Activated CD4-positive, alpha-beta T cell treated with anti-CD3 and anti-CD28 coated beads, Interleukin-2, amount 10 ng/mL, durations not matched to agents 24 days and 14 days (primary cell): ENCODE data around the gene HPS6. TPM values are rescaled to one million over a fixed set of nuclear protein-coding genes. Genes with fewer than 3 reads are reported as not detected.

ENCODE experiments used
- DNase-seq: peaks from one replicate; pipeline ENCODE4 v3.0.0; 2022
- H3K27ac Mint-ChIP-seq: one replicate; pipeline ENCODE4 v1.8.0; 2022; ENCODE audit warnings: mild to moderate bottlenecking, mixed read lengths
- H3K27me3 Mint-ChIP-seq: one replicate; pipeline ENCODE4 v1.8.0; 2022; ENCODE audit warnings: mixed read lengths
- H3K36me3 Mint-ChIP-seq: one replicate; pipeline ENCODE4 v1.8.0; 2022; ENCODE audit warnings: low read depth, mild to moderate bottlenecking, mixed read lengths
- H3K4me1 Mint-ChIP-seq: one replicate; pipeline ENCODE4 v1.8.0; 2021; ENCODE audit warnings: mixed read lengths
- H3K4me3 Mint-ChIP-seq: one replicate; pipeline ENCODE4 v1.8.0; 2022; ENCODE audit warnings: mild to moderate bottlenecking, moderate library complexity, mixed read lengths
- H3K9me3 Mint-ChIP-seq: one replicate; pipeline ENCODE4 v1.8.0; 2021; ENCODE audit warnings: mixed read lengths
- intact Hi-C: fragments of 100-400 bp; cut with micrococcal nuclease; formaldehyde crosslinking; loops from one replicate; pipeline ENCODE4 v1.15.1; 2023
- total RNA-seq: library from RNA; stranded (reverse); gene quantifications from 2 replicates; pipeline ENCODE4 v1.2.3, GENCODE V29; 2022

Gene HPS6
- total RNA-seq, 1 donor from 2014 or later: 25.8 TPM

DNA sequence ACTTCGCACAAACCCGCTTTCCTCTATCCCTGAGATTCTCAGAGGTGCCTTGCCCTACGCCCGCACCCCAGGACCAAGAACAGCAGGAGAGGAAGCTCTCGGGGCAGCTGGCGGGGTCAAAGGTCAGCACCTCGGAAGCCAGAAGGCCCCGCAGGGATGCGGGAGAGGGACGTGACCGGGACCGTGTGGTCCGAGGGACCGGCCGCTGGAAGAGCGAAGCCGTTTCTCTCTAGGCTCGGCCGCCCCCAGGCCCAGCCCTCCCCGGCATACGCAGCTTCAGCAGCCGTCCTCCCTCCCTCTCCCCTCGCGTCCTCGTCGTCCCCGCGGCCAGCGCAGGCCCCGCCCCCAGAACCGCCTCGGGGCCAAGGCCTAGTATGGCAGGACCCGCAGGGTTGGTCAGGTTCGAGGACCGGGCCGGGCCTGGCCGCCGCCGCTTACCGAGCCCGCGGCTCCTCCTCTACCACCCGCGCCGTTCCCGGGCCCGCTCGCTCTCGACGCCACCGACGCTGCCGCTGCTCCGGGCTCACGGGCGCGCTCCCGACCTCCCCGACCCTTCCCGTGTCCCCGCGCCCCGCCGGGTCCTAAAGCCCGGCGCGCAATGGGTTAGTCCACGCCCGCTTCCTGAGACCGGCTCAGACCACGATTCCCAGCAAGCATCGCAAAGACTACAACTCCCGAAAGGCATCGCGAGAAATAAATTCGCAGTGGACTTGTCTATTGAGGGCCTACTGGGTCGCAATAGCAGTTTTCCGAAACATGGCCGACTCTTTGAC lies 9.3 kb upstream of the HPS6 start, which contains the start of gene ARMH3:
ARMH3 (minus strand) TSS at position 527 of the 773 bp plus-strand sequence. CDS start 16,059 bp downstream, outside the sequence.
- intact Hi-C loops: loop anchor here (1.0 to 10.0 kb wide), 7 partner anchors 9 to 1639 kb away; partner anchors contain the start of genes ACTR1A, BTRC, HPS6 and OGA
- H3K36me3 Mint-ChIP-seq: peaks cover 5% of the 10 kb centered on the region
- H3K27ac Mint-ChIP-seq: peak within 1 kb of the TSS; percentile 95
- H3K9me3 Mint-ChIP-seq: no peaks in the 10 kb centered on the region
- H3K4me3 Mint-ChIP-seq: peak within 1 kb of the TSS; percentile 98
- no peaks in the 10 kb centered on the region for H3K27me3 Mint-ChIP-seq
- peak; percentile 97 for DNase-seq
- H3K4me1 Mint-ChIP-seq: peaks cover 28% of the 10 kb centered on the region

DNA sequence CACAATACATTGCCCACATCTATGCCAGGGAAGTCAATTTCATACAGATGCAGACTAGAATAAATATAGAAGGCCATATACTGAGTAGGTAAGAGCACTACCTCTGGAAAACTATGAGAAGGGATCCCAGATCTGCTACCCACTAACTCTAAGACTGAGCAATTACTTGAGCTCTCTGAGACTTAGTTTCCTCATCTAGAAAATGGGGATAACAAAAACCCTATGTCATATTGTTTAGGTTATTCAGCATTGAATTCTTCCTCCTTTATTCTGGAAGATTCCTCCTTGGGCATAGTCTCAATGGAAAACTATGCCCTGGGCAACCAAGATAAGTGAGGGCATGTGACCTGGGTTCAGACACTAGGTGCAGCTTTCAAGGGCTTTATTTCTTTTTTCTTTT lies 5.2 kb upstream of the HPS6 start:
- H3K36me3 Mint-ChIP-seq: peaks cover 5% of the 10 kb centered on the region

DNA sequence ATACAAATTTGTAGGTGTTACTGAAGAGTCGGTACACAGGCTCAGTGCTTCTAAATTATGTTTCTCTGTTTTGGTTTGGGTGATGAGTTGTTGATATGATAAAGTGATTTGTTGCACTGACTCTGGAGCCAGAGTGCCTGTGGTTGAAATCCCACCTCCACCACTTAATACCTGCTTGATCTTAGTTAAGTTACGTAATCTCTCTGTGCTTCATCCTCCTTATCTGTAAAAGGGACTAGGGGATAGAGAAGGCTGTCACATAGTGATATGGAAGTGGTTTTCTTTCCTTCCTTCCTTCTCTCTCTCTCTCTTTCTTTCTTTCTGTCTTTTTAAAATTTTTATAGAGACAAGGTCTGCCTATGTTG lies 664 bp upstream of the HPS6 start:
- peak overlapping the region; percentile 84 for H3K4me3 Mint-ChIP-seq
- H3K27ac Mint-ChIP-seq: peak overlapping the region; percentile 94
- DNase-seq: no peak
- H3K9me3 Mint-ChIP-seq: no peaks in the 10 kb centered on the region
- intact Hi-C loops: loop anchor here (2.0 to 10.0 kb wide), 3 partner anchors 56 to 1000 kb away; partner anchors contain the start of genes KAZALD1, LDB1 and NOLC1
- H3K27me3 Mint-ChIP-seq: no peaks in the 10 kb centered on the region
- H3K36me3 Mint-ChIP-seq: peaks cover 3% of the 10 kb centered on the region
- peaks cover 23% of the 10 kb centered on the region for H3K4me1 Mint-ChIP-seq

More for the DNA sequence above, 5.2 kb upstream of the HPS6 start:
- Mint-ChIP-seq H3K9me3 (no peaks in the 10 kb centered on the region), H3K4me1 (peaks cover 20% of the 10 kb centered on the region), H3K27me3 (no peaks in the 10 kb centered on the region), H3K27ac (no peak overlapping the region), H3K4me3 (no peak overlapping the region)
- intact Hi-C loops: loop anchor here (5.0 to 10.0 kb wide), 4 partner anchors 442 to 1635 kb away; partner anchors contain the start of genes ACTR1A, BTRC, KAZALD1 and SUFU
- no peak for DNase-seq

DNA sequence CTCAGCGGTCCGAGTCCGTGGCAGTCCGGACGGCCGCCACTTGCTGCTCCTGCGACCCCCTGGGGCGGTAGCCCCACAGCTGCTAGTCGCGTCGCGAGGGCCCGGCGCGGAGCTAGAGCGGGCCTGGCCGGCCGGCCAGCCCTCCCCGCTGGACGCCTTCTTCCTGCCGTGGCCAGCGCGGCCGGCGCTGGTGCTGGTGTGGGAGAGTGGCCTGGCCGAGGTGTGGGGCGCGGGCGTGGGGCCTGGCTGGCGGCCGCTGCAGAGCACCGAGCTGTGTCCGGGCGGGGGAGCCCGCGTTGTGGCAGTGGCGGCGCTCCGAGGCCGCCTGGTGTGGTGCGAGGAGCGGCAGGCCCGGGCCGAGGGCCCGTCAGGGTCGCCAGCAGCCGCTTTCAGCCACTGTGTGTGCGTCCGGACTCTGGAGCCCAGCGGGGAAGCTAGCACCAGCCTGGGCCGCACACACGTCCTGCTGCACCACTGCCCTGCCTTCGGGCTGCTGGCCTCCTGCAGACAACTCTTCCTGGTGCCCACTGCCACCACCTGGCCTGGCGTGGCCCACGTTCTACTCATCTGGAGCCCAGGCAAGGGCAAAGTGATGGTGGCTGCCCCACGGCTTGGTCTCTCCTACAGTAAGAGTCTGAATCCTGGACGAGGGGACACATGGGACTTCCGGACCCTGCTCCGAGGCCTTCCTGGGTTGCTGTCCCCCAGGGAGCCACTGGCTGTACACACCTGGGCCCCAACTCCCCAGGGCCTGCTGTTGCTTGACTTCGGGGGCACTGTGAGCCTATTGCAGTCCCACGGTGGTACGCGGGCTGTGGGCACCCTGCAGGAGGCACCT lies 631 bp downstream of the HPS6 start:
- peaks cover 3% of the 10 kb centered on the region for H3K36me3 Mint-ChIP-seq
- peak overlapping the region; percentile 87 for H3K4me3 Mint-ChIP-seq
- H3K27me3 Mint-ChIP-seq: no peaks in the 10 kb centered on the region
- peak; percentile 73 for DNase-seq
- H3K4me1 Mint-ChIP-seq: peaks cover 23% of the 10 kb centered on the region
- no peaks in the 10 kb centered on the region for H3K9me3 Mint-ChIP-seq
- intact Hi-C loops: loop anchor here (1.0 to 10.0 kb wide), 6 partner anchors 9 to 1001 kb away; partner anchors contain the start of genes ARMH3, KAZALD1, LDB1 and NOLC1
- peak overlapping the region; percentile 78 for H3K27ac Mint-ChIP-seq

GRCh38 chr10:102066399-102067088 lies 1.4 kb downstream of the HPS6 start:
- Mint-ChIP-seq H3K27ac (peak overlapping the region; percentile 78), H3K9me3 (no peaks in the 10 kb centered on the region), H3K4me3 (peak overlapping the region; percentile 87), H3K36me3 (peaks cover 7% of the 10 kb centered on the region), H3K27me3 (no peaks in the 10 kb centered on the region), H3K4me1 (peaks cover 23% of the 10 kb centered on the region)
- intact Hi-C loops: loop anchor here (5.0 to 10.0 kb wide), 2 partner anchors 284 to 1002 kb away; partner anchors contain the start of genes KAZALD1 and NPM3
- peak; percentile 60 for DNase-seq

DNA sequence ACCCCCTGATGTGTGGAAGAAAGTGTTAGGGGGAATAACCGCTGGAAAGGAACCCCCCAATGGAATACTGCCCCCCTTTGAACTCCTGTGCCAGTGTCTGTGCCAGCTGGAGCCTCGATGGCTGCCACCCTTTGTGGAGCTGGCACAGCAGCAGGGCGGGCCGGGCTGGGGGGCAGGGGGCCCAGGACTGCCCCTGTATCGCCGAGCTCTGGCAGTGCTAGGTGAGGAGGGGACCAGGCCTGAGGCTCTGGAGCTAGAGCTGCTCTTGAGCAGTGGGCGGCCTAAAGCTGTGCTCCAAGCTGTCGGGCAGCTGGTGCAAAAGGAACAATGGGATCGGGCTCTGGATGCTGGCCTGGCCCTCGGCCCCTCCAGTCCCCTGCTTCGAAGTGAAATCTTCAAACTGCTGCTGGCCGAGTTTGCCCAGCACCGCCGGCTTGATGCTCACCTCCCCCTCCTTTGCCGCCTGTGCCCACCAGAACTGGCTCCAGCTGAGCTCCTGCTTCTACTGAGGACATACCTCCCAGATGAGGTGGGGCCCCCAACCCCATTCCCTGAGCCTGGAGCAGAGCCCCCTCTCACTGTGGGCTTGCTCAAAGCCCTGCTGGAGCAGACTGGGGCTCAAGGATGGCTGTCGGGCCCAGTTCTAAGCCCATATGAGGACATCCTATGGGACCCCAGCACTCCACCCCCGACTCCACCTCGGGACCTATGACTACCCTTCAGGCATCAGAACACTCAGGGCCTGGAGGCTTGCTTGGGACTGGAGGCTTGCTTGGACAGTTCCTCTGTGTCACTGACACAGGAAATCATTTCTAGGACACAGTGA lies 2.2 kb downstream of the HPS6 start:
- intact Hi-C loops: loop anchor here (5.0 to 10.0 kb wide), 2 partner anchors 285 to 1003 kb away; partner anchors contain the start of genes KAZALD1 and NPM3
- Mint-ChIP-seq H3K4me3 (peak overlapping the region; percentile 40), H3K4me1 (peaks cover 23% of the 10 kb centered on the region), H3K9me3 (no peaks in the 10 kb centered on the region), H3K27ac (peak overlapping the region; percentile 41), H3K36me3 (peaks cover 7% of the 10 kb centered on the region), H3K27me3 (no peaks in the 10 kb centered on the region)
- no peak for DNase-seq

DNA sequence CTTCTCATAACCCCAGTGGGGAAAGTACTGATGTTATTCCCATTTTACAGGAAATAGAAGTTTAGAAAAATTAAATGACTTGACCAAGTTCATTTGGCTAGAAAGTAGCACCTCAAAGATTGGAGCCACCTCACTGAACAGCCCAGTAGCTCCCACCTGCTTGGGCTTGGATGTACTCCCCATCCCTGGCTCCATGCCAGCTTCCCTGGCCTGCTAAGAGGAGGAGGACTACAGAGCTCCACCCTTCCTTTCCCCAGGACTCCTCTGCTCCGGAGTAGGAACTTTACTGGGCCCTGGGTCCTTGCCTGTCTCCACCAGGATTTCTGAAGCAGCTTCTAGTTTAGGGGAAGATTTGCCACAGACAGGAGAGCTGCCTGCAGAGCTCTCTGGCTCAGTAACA lies 3.1 kb downstream of the HPS6 start:
- peaks cover 21% of the 10 kb centered on the region for H3K4me1 Mint-ChIP-seq
- no peaks in the 10 kb centered on the region for H3K9me3 Mint-ChIP-seq
- H3K4me3 Mint-ChIP-seq: no peak overlapping the region
- peaks cover 7% of the 10 kb centered on the region for H3K36me3 Mint-ChIP-seq
- H3K27ac Mint-ChIP-seq: no peak overlapping the region
- no peak for DNase-seq
- intact Hi-C loops: loop anchor here (5.0 to 10.0 kb wide), 2 partner anchors 286 to 1003 kb away; partner anchors contain the start of genes KAZALD1 and NPM3
- H3K27me3 Mint-ChIP-seq: no peaks in the 10 kb centered on the region

GRCh38 chr10:102069071-102069470 lies 3.9 kb downstream of the HPS6 start:
- Mint-ChIP-seq H3K4me1 (peaks cover 20% of the 10 kb centered on the region), H3K27me3 (no peaks in the 10 kb centered on the region), H3K9me3 (no peaks in the 10 kb centered on the region), H3K36me3 (peaks cover 7% of the 10 kb centered on the region), H3K27ac (peak overlapping the region; percentile 16), H3K4me3 (no peak overlapping the region)
- DNase-seq: no peak
- intact Hi-C loops: loop anchor here (5.0 to 10.0 kb wide), 2 partner anchors 287 to 1004 kb away; partner anchors contain the start of genes KAZALD1 and NPM3

GRCh38 chr10:102072673-102073527 lies 7.8 kb downstream of the HPS6 start:
- H3K9me3 Mint-ChIP-seq: no peaks in the 10 kb centered on the region
- H3K27ac Mint-ChIP-seq: no peak overlapping the region
- peaks cover 7% of the 10 kb centered on the region for H3K36me3 Mint-ChIP-seq
- no peak overlapping the region for H3K4me3 Mint-ChIP-seq
- H3K27me3 Mint-ChIP-seq: no peaks in the 10 kb centered on the region
- intact Hi-C loops: loop anchor here (1.0 to 2.0 kb wide), 2 partner anchors 184 to 232 kb away; no protein-coding TSS in a partner anchor
- peaks cover 2% of the 10 kb centered on the region for H3K4me1 Mint-ChIP-seq
- peak; percentile 94 for DNase-seq

DNA sequence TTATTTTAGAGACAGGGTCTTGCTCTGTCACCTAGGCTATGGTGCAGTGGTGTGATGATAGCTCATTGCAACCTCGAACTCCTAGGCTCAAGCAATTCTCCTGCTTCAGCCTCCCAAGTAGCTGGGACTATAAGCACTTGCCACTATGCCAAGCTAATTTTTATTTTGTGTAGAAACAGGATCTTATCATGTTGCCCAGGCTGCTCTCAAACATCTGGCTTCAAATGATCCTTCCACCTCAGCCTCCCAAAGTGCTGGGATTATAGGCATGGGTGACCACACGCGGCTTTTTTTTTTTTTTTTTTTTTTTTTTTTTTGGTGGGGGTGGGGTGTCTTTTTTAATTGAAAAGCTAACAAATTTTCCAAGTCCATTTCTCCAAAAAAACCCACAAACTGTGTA lies 18.4 kb downstream of the HPS6 start:
- no peak overlapping the region for H3K4me3 Mint-ChIP-seq
- no peaks in the 10 kb centered on the region for H3K36me3 Mint-ChIP-seq
- no peaks in the 10 kb centered on the region for H3K4me1 Mint-ChIP-seq
- H3K27ac Mint-ChIP-seq: no peak overlapping the region
- intact Hi-C loops: no loop called here
- DNase-seq: no peak
- no peaks in the 10 kb centered on the region for H3K9me3 Mint-ChIP-seq
- no peaks in the 10 kb centered on the region for H3K27me3 Mint-ChIP-seq

DNA sequence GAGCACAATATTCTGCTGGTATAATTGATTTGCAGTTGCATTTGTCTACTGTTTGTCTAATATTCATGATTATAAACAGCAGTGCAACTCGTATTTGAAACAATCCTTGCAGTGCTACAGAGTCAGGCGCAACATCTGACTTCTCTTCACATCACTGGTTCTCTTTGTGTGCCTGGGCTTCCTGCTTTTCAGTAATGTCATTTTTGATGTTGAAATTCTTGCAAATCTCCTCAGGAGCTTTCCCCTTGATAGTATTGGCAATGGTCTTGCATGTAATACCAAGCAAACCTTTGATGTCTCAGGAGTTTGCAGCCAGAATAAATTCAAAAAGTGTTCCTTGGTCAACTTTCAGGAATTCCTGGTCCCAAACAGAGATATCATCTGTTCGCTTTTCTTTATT lies 20.2 kb downstream of the HPS6 start:
- Mint-ChIP-seq H3K4me1 (no peaks in the 10 kb centered on the region), H3K36me3 (no peaks in the 10 kb centered on the region)
- intact Hi-C loops: no loop called here

DNA sequence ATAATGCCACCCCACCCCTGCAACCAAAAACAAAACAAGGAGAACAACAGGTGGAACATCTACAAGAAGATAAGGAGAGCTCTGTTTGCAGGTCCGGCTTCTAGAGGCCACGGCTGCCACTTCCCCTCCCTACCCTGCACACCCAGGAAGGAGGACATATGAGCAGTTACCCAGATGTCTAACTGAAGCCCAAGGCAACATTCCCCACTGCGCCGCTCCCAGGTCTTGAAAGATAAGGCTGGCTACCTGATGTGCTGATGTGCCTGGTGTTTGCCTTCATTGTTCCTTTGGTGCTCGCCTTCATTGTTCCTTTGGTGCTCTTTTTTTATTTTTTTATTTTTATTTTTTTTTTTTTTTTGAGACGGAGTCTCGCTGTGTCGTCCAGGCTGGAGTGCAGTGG lies 21.0 kb downstream of the HPS6 start:
- no peaks in the 10 kb centered on the region for H3K4me1 Mint-ChIP-seq
- H3K27ac Mint-ChIP-seq: no peak overlapping the region
- H3K27me3 Mint-ChIP-seq: no peaks in the 10 kb centered on the region
- intact Hi-C loops: no loop called here
- no peaks in the 10 kb centered on the region for H3K36me3 Mint-ChIP-seq
- H3K4me3 Mint-ChIP-seq: no peak overlapping the region
- H3K9me3 Mint-ChIP-seq: no peaks in the 10 kb centered on the region
- no peak for DNase-seq

More for the DNA sequence above, 20.2 kb downstream of the HPS6 start:
- H3K4me3 Mint-ChIP-seq: no peak overlapping the region
- H3K27me3 Mint-ChIP-seq: no peaks in the 10 kb centered on the region
- no peaks in the 10 kb centered on the region for H3K9me3 Mint-ChIP-seq
- DNase-seq: no peak
- H3K27ac Mint-ChIP-seq: no peak overlapping the region
